Endothelial cell of umbilical vein (primary cell): ENCODE measurements around the gene RSL24D1. TPM values are rescaled to one million over a fixed set of nuclear protein-coding genes. Genes with fewer than 3 reads are reported as not detected.

ENCODE experiments used
- BruUV-seq: library from RNA; stranded (reverse); fragments of 400-500 nt; replicated peaks from 2 replicates; lab custom pipeline; 2021; lab: Mats Ljungman, UMichigan
- CTCF ChIA-PET: fragments of 300-600, 350-600 bp; sonication (Branson Sonifier 250); formaldehyde crosslinking; loops from one replicate; lab custom pipeline; 2021; ENCODE audit warnings: antibody characterized with exemption, inconsistent platforms; lab: Charles Lee
- POLR2A ChIA-PET: fragments of 300-600, 350-600 bp; sonication (Branson Sonifier 250); formaldehyde crosslinking; loops from one replicate; lab custom pipeline; 2021; ENCODE audit warnings: antibody characterized with exemption, inconsistent platforms; lab: Charles Lee
- DNase-seq: peaks from one replicate; pipeline ENCODE4 v3.0.0-alpha.2; 2011; ENCODE audit warnings: low read depth, low spot score
- FAIRE-seq: peaks from 2 replicates; lab custom pipeline; 2011; peaks lifted over from hg19 to GRCh38; lab: Jason Lieb, UNC
- H2AFZ ChIP-seq: 2 replicates; pipeline ENCODE4 v1.6.0; 2012; ENCODE audit warnings: low read depth, low read length, control low read depth, inconsistent platforms
- H3K27ac ChIP-seq: 2 replicates; pipeline ENCODE4 v1.5.1; 2011; ENCODE audit warnings: low read depth, mild to moderate bottlenecking, control low read depth, low read length, moderate library complexity; ENCODE audit not compliant: insufficient read depth
- H3K27me3 ChIP-seq, 2 experiments: 2 replicates each; pipeline versions ENCODE4 v1.6.0 to v1.6.1; 2011; ENCODE audit warnings: low read length in 2 of 2, mixed read lengths in 1 of 2; ENCODE audit not compliant: control insufficient read depth in 2 of 2, insufficient read depth in 2 of 2
- H3K36me3 ChIP-seq, 2 experiments: 2 replicates in 1 of 2; 3 replicates in 1 of 2; pipeline ENCODE4 v1.5.1; 2011; ENCODE audit warnings: low read length in 2 of 2, mild to moderate bottlenecking in 1 of 2, moderate library complexity in 1 of 2; ENCODE audit not compliant: control insufficient read depth in 2 of 2, insufficient read depth in 2 of 2; ENCODE audit errors: extremely low read depth in 1 of 2
- H3K4me1 ChIP-seq: 3 replicates; pipeline ENCODE4 v1.5.1; 2011; ENCODE audit warnings: mild to moderate bottlenecking, low read length; ENCODE audit not compliant: control insufficient read depth, insufficient read depth; ENCODE audit errors: extremely low read depth
- H3K4me2 ChIP-seq: 2 replicates; pipeline ENCODE4 v1.6.1; 2011; ENCODE audit warnings: low read length, control low read depth, mixed read lengths; ENCODE audit not compliant: insufficient read depth
- H3K4me3 ChIP-seq, 3 experiments: fragments of 200-600 bp in 1 of 3; sonication (generic), shearing (Covaris generic) in 1 of 3; replicated peaks in 1 of 3; 2 replicates each; pipeline ENCODE4 v1.5.1; 2011 to 2016; ENCODE audit warnings: control low read depth in 3 of 3, low read length in 3 of 3, mild to moderate bottlenecking in 2 of 3, inconsistent platforms in 1 of 3, low read depth in 1 of 3, moderate library complexity in 1 of 3; ENCODE audit not compliant: insufficient read depth in 1 of 3
- H3K79me2 ChIP-seq: 2 replicates; pipeline ENCODE4 v1.6.0; 2012; ENCODE audit warnings: low read length, inconsistent platforms; ENCODE audit not compliant: control insufficient read depth, insufficient read depth
- H3K9ac ChIP-seq: replicated peaks from 2 replicates; pipeline ENCODE3; 2011; ENCODE audit warnings: low read length, control low read depth; ENCODE audit not compliant: insufficient read depth; ENCODE audit errors: extremely low read depth
- H3K9me1 ChIP-seq: replicated peaks from 3 replicates; pipeline ENCODE4 v1.6.0; 2011; ENCODE audit warnings: mild to moderate bottlenecking, low read length; ENCODE audit not compliant: control insufficient read depth, insufficient read depth; ENCODE audit errors: extremely low read depth
- H3K9me3 ChIP-seq: replicated peaks from 2 replicates; pipeline ENCODE4 v1.5.1; 2012; ENCODE audit warnings: low read length, inconsistent platforms; ENCODE audit not compliant: control insufficient read depth, insufficient read depth
- H4K20me1 ChIP-seq: replicated peaks from 2 replicates; pipeline ENCODE3; 2011; ENCODE audit warnings: mild to moderate bottlenecking, low read length; ENCODE audit not compliant: control insufficient read depth, insufficient read depth; ENCODE audit errors: extremely low read depth
- EZH2 ChIP-seq: IDR thresholded peaks from 2 replicates; pipeline ENCODE4 v1.6.1; 2012; ENCODE audit warnings: borderline replicate concordance, low read depth, mild to moderate bottlenecking, moderate library complexity, low read length, inconsistent platforms; ENCODE audit not compliant: severe bottlenecking
- FOS ChIP-seq: IDR thresholded peaks from 2 replicates; pipeline ENCODE4 v1.6.1; 2011; ENCODE audit warnings: mild to moderate bottlenecking, low read length, moderate library complexity, borderline replicate concordance; ENCODE audit not compliant: insufficient read depth
- GATA2 ChIP-seq: IDR thresholded peaks from 2 replicates; pipeline ENCODE4 v1.7.0; 2011; ENCODE audit warnings: low read depth, mild to moderate bottlenecking, moderate library complexity, mixed read lengths, low read length; ENCODE audit not compliant: insufficient read length, insufficient read depth
- JUN ChIP-seq: IDR thresholded peaks from 2 replicates; pipeline ENCODE4 v1.6.1; 2011; ENCODE audit warnings: borderline replicate concordance, low read depth; ENCODE audit not compliant: insufficient read length, insufficient read depth
- MYC ChIP-seq: IDR thresholded peaks from one replicate; pipeline ENCODE4 v1.6.1; 2011; ENCODE audit warnings: mild to moderate bottlenecking, low read depth, low read length
- POLR2A ChIP-seq: IDR thresholded peaks from 2 replicates; pipeline ENCODE4 v1.6.1; 2012; ENCODE audit warnings: low read depth, mild to moderate bottlenecking, control low read depth, low read length
- POLR2AphosphoS5 ChIP-seq: IDR thresholded peaks from 2 replicates; pipeline ENCODE4 v1.6.1; 2012; ENCODE audit warnings: low read depth, mild to moderate bottlenecking, control low read depth, low read length, moderate library complexity; ENCODE audit not compliant: insufficient read depth
- dilution Hi-C: fragments of 300-500 bp; cut with MboI; formaldehyde crosslinking; loops from one replicate; pipeline ENCODE4 v1.15.0; 2019; ENCODE audit warnings: low sequenced_read_pairs; ENCODE audit not compliant: extremely low pct_ligation_motif_present
- intact Hi-C: fragments of 100-400 bp; cut with micrococcal nuclease; formaldehyde crosslinking; loops from one replicate; pipeline ENCODE4 v1.10.0; 2022
- polyA plus RNA-seq, 4 experiments: library from polyadenylated mRNA; depleted of rRNA in 3 of 4; stranded (reverse) in 3 of 4; unstranded in 1 of 4; fragments of >200 nt; gene quantifications; 2 replicates each; pipeline versions ENCODE4 v1.2.1 to v1.2.3, GENCODE V29; 2011 to 2012; ENCODE audit warnings: missing spikeins in 1 of 4
- total RNA-seq: library from RNA; stranded (reverse); gene quantifications from 2 replicates; pipeline ENCODE4 v1.2.3, GENCODE V29; 2021
- TF ChIP-seq, protein P1 (sequence below): IDR thresholded peaks from 2 replicates; pipeline ENCODE4 v1.6.1; 2011; ENCODE audit not compliant: insufficient read depth, insufficient read length
- TF ChIP-seq, protein P2 (sequence below), 2 donors: IDR thresholded peaks; 1 replicate in 1 of 2; 2 replicates in 1 of 2; pipeline ENCODE4 v1.5.1; 2011; ENCODE audit warnings: low read length in 2 of 2, mild to moderate bottlenecking in 2 of 2, moderate library complexity in 2 of 2, control low read depth in 1 of 2, inconsistent platforms in 1 of 2, low read depth in 1 of 2; ENCODE audit not compliant: insufficient read depth in 1 of 2; ENCODE audit errors: extremely low read depth in 1 of 2

RSL24D1 gene
- total and polyA plus RNA-seq, 2 donors (not counting 3 experiments of a cell fraction or from before 2014, with no cell fraction given), result 18.4 to 60.0 TPM

GRCh38 chr15:55197362-55197705, 593 bp upstream of the RSL24D1 start:
- H4K20me1 ChIP-seq, result no peaks in the 10 kb centered on the region
- no peaks in the 10 kb centered on the region for H3K36me3 ChIP-seq
- ChIA-PET CTCF (interaction anchor here (0.5 to 2.4 kb wide), 9 partner anchors 10 to 394 kb away, joined by 3 to 12 read pairs (median 7); partner anchors contain the start of genes CCPG1 and PIERCE2), POLR2A (interaction anchor here (0.6 to 1.1 kb wide), 2 partner anchors 10 to 242 kb away, joined by 3 read pairs; no protein-coding TSS in a partner anchor)
- DNase-seq (no peak), FAIRE-seq (no peak)
- no TSS peak for BruUV-seq
- H3K79me2 ChIP-seq, result peaks cover 42% of the 10 kb centered on the region
- intact Hi-C loops, result loop anchor here (1.0 kb wide), 1 partner anchor 211 kb away; the partner anchor contains the start of genes CCPG1 and PIERCE2
- peak overlapping the region; percentile 83 for H2AFZ ChIP-seq
- H3K4me3 ChIP-seq, result peak overlapping the region; percentile 23 to 97 (median 97)
- no peaks in the 10 kb centered on the region for H3K9me3 ChIP-seq
- H3K9ac ChIP-seq, result peak overlapping the region; percentile 67
- no peaks in the 10 kb centered on the region for H3K27me3 ChIP-seq
- H3K9me1 ChIP-seq, result no peaks in the 10 kb centered on the region
- no peak for TF ChIP-seq MYC
- TF ChIP-seq GATA2, result no peak
- no peak for TF ChIP-seq EZH2
- TF ChIP-seq, protein P1, sequence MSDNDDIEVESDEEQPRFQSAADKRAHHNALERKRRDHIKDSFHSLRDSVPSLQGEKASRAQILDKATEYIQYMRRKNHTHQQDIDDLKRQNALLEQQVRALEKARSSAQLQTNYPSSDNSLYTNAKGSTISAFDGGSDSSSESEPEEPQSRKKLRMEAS, result no peak
- TF ChIP-seq, protein P2, sequence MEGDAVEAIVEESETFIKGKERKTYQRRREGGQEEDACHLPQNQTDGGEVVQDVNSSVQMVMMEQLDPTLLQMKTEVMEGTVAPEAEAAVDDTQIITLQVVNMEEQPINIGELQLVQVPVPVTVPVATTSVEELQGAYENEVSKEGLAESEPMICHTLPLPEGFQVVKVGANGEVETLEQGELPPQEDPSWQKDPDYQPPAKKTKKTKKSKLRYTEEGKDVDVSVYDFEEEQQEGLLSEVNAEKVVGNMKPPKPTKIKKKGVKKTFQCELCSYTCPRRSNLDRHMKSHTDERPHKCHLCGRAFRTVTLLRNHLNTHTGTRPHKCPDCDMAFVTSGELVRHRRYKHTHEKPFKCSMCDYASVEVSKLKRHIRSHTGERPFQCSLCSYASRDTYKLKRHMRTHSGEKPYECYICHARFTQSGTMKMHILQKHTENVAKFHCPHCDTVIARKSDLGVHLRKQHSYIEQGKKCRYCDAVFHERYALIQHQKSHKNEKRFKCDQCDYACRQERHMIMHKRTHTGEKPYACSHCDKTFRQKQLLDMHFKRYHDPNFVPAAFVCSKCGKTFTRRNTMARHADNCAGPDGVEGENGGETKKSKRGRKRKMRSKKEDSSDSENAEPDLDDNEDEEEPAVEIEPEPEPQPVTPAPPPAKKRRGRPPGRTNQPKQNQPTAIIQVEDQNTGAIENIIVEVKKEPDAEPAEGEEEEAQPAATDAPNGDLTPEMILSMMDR (IDR thresholded peaks at IDR 0.05; ENCODE audit: extremely low read depth in 1 of 2, insufficient read depth in 1 of 2, low read depth in 1 of 2, low read length in 2 of 2), result no peak
- no peak for TF ChIP-seq POLR2A
- no peak for TF ChIP-seq POLR2AphosphoS5
- no peak for TF ChIP-seq FOS
- no peak for TF ChIP-seq JUN
- H3K27ac ChIP-seq, result peak overlapping the region; percentile 40
- H3K4me2 ChIP-seq, result peak overlapping the region; percentile 80
- H3K4me1 ChIP-seq, result peaks cover 16% of the 10 kb centered on the region
- dilution Hi-C loops, result no loop called here
